CD4-positive, alpha-beta T cell treated with Interleukin-15 for 1 hour (primary cell): Measurements from ENCODE around the gene COPS3.

Experiments used
- DNase-seq: peaks from one replicate; pipeline ENCODE4 v3.0.0-alpha.2; 2020

COPS3 gene

GRCh38 chr17:17214646-17215436, 66.2 kb downstream of the COPS3 start:
- DNase-seq: no peak

DNA sequence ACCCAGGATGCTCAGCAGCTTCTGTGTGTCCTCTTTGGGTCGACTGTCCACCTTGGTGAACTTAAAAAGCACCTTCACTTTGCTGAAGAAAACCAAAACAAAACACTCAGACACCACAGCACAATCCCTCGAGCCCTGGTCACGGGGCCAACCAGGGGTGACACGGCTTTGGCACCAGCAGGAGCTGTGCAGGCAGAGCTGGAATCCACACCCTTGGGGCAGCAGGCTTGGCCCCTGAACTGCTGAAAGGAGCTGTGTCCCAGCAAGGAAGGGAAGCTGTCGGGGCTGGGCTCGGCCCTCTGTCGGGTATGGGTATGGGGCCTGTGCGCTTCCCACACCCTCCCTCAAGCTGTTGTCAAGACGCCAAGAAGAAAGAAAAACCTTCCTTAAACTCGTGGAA, 67.3 kb downstream of the COPS3 start:
- DNase-seq: no peak

DNA sequence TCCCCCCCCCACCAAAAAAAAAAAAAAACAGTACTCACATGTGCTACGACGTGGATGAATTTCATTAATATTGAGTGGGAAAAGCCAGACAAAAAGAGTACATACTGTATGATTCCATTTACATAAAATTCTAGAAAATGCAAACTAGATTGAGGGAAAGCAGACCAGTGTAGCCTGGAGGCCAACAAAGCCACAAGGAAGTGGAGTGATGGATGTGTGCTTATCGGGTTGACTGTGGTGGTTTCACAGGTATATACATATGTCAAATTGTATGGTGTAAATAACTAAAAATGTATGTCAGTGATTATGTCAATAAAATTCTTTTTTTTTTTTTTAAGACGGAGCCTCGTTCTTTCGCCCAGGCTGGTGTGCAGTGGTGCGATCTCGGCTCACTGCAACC, 73.0 kb downstream of the COPS3 start:
- no peak for DNase-seq

- no peak for DNase-seq
Measured at GRCh38 chr17:17206913-17207335, 74.1 kb downstream of the COPS3 start.

- peak; percentile 95 for DNase-seq
Measured at GRCh38 chr17:17206124-17206912, 74.7 kb downstream of the COPS3 start, which contains the start of gene PLD6. PLD6 (minus strand) TSS chr17:17206333; CDS start chr17:17206286, 47 bp downstream.

- peak; percentile 59 for DNase-seq
Measured at GRCh38 chr17:17205368-17206123, 75.5 kb downstream of the COPS3 start.

DNA sequence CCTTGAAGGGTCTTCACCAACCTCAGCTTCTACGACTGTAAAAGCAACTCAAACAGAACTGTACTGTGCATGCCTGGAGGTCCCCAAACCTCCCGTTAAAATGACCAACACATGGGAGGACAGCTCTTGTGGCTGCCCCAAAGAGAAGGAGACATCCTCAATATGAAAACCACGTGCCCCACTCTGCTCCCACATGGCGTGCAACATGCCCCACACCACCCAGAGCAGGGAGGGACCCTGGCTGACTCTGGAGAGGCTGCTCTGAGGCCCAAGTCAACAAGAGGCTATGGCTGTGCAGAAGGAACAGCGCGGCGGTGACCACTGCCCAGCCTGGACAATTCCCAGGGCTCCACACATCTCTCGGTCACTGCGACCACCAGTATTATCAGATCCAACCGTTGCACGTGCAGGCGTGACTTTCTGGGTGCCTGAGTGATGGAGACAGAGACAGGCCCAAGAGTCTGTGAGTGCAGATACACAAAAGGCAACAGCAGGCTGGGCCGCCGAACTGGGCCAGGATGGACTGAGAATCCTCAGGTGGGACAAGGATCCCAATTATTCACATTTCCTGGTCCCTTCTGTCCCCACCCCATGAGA, 76.3 kb downstream of the COPS3 start:
- no peak for DNase-seq

DNA sequence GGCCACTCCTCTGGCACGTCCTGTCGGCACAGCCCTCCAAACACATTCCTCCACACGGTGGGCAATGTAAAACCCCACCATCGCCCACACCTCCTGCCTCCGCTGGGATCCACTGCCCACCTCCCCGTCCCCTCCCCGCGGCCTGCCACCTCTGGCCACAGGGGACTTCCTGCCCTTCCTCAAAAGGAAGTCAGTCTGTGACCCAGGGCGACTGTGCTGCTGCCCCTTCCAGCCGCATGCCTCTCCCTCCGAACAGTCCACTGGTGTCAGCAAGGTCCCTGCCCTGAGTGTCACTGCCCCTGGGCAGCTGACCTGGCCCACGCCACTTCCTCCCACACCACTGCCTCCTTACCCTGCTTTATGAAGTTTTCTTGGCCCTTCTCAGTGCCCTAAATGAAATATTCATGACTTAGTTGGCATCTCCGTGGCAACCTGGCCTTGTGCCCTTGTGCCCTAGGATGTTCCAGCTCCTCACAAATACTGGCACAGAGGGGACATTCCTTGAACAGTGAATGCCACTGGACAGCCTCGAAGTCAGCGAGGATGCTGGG, 76.9 kb downstream of the COPS3 start:
- no peak for DNase-seq

DNA sequence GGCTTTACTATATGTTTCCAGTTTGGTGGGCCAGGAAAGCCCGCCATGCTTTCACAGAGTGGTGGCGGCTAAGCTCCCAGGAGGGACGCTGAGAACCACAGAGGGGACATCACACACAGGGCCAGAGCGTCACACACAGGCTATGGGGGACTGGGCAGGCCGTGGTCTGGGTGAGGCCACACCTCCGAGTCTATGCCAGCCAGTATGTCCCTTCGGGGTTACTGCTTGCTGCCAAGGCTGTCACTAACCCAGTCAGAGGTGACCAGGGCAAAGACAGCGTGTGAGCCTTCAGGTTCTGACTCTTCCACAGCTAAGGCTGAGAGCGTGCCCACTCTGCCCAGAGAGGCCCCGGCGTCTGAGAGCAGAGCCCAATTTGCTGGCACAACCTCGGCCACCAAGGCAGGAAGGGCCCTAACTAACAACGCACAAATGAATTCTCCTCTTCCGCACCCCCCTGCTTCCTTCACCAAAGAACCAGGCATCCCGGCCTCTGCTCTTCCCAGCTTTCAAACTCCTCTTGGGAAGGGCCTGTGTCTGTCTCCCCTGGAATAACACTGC, 77.8 kb downstream of the COPS3 start:
- no peak for DNase-seq

GRCh38 chr17:17201907-17202306, 79.1 kb downstream of the COPS3 start:
- no peak for DNase-seq

DNA sequence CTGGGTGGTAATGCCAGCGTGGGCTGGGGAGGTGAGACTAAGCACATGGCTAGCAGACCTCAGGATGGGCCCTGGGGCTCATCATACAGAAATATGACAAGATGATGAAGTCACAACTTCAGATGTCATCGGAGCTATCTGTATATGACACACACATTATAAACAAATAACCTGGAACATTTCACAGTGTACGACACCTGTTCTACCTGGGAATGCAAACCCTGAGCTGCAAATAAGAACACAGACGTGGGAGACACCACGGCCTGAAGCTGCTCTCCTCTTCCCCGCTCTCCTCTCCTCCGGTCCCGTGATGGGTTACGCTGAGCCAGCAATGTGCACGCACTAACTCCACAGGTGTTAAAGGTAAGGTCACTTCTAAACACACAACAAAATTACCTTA, 79.8 kb downstream of the COPS3 start:
- no peak for DNase-seq

DNA sequence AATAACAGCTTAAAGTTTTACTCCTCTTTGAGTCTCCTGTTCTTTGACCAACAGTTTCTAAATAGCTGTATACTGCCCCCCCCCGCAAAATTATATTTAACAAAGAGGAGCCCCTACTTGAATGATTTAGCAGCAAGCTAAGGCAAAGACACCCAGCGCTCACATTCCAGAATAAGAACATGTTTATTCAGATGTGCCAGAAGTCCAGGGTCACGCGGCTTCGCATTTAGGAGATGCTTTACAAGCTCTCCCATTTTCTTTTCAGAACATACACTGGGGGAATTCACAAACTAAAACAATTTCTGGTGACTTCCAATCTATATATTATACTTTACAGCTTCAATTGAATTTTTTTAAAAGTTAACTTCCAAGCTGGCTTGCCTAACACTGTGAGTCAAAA, 80.2 kb downstream of the COPS3 start:
- DNase-seq: no peak

DNA sequence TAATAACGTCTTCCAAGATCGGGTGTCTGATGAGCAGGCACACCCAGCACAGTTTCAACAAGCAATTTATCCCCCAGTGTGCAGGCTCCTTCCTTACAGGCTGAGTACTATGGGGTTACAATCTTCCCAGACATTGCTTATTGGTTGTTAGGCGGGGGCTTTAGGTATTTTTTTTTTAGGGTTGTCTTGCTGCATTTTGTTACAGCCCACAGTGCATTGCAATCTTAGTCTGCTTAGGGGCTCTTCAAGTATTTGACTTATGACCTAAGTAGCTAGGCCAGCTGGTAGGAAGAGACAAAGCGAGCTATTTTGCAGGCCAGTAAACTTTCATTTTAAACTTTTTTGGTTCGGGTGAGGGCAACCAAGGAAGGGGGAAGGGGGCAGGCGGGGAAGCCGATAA, 80.7 kb downstream of the COPS3 start:
- no peak for DNase-seq

GRCh38 chr17:17198281-17198680, 82.8 kb downstream of the COPS3 start:
- DNase-seq: no peak

GRCh38 chr17:17196776-17197175, 84.3 kb downstream of the COPS3 start:
- no peak for DNase-seq
